GM23338 (cell line): ENCODE data around the gene PHKA2. TPM values are rescaled to one million over a fixed set of nuclear protein-coding genes. Genes with fewer than 3 reads are reported as not detected.

ENCODE experiments used
- ATAC-seq: fragments of 200-7000 bp; cut with Tn5 transposase; 3 replicates; pipeline ENCODE4 v1.9.1; 2020
- DNase-seq: peaks from one replicate; pipeline ENCODE4 v3.0.0-alpha.2; 2015; ENCODE audit warnings: low spot score
- H2AFZ ChIP-seq: fragments of 200-600 bp; sonication (generic); 2 replicates; pipeline ENCODE4 v1.8.0; 2016; ENCODE audit warnings: antibody characterized with exemption, mild to moderate bottlenecking, moderate library complexity
- H3F3A ChIP-seq: fragments of 200-600 bp; sonication (generic); replicated peaks from 2 replicates; pipeline ENCODE4 v1.8.0; 2017; ENCODE audit warnings: antibody characterized with exemption, mixed run types, low read depth
- H3K27ac ChIP-seq: fragments of 200-600 bp; sonication (generic); 2 replicates; pipeline ENCODE4 v1.6.1; 2016; ENCODE audit warnings: low read depth
- H3K27me3 ChIP-seq: fragments of 200-600 bp; sonication (generic); 2 replicates; pipeline ENCODE4 v1.8.0; 2016; ENCODE audit warnings: mild to moderate bottlenecking, mixed run types, moderate library complexity; ENCODE audit not compliant: insufficient read depth
- H3K36me3 ChIP-seq: fragments of 200-600 bp; sonication (generic); 2 replicates; pipeline ENCODE4 v1.8.0; 2016; ENCODE audit warnings: mild to moderate bottlenecking; ENCODE audit not compliant: insufficient read depth
- H3K4me1 ChIP-seq: fragments of 200-600 bp; sonication (generic); 2 replicates; pipeline ENCODE4 v1.8.0; 2016; ENCODE audit warnings: mild to moderate bottlenecking, moderate library complexity; ENCODE audit not compliant: insufficient read depth
- H3K4me2 ChIP-seq: fragments of 200-600 bp; sonication (generic); 2 replicates; pipeline ENCODE4 v1.7.1; 2017; ENCODE audit warnings: mixed run types
- H3K4me3 ChIP-seq: fragments of 200-600 bp; sonication (generic); 2 replicates; pipeline ENCODE4 v1.6.1; 2016; ENCODE audit warnings: mixed run types
- H3K79me2 ChIP-seq: fragments of 200-600 bp; sonication (generic); replicated peaks from 2 replicates; pipeline ENCODE4 v1.8.0; 2017; ENCODE audit warnings: mild to moderate bottlenecking; ENCODE audit not compliant: insufficient read depth
- H3K9me2 ChIP-seq: fragments of 200-600 bp; sonication (generic); 2 replicates; pipeline ENCODE4 v1.8.0; 2017; ENCODE audit not compliant: insufficient read depth
- H4K20me1 ChIP-seq: fragments of 200-600 bp; sonication (generic); replicated peaks from 2 replicates; pipeline ENCODE4 v1.8.0; 2017; ENCODE audit warnings: mild to moderate bottlenecking; ENCODE audit not compliant: insufficient read depth
- H3K27ac Mint-ChIP-seq: 2 replicates; pipeline ENCODE4 v1.8.0; 2020; ENCODE audit warnings: inconsistent platforms, mild to moderate bottlenecking, moderate library complexity, mixed read lengths
- H3K27me3 Mint-ChIP-seq: 3 replicates; pipeline ENCODE4 v1.8.0; 2022; ENCODE audit warnings: low read depth, mild to moderate bottlenecking, moderate library complexity, mixed read lengths, inconsistent platforms; ENCODE audit not compliant: insufficient read depth, poor library complexity
- H3K36me3 Mint-ChIP-seq: 3 replicates; pipeline ENCODE4 v1.8.0; 2021; ENCODE audit warnings: low read depth, mild to moderate bottlenecking, inconsistent platforms, moderate library complexity, mixed read lengths
- H3K4me1 Mint-ChIP-seq: 3 replicates; pipeline ENCODE4 v1.8.0; 2020; ENCODE audit warnings: mild to moderate bottlenecking, inconsistent platforms, mixed read lengths
- H3K4me3 Mint-ChIP-seq: 3 replicates; pipeline ENCODE4 v1.8.0; 2021; ENCODE audit warnings: moderate library complexity, mild to moderate bottlenecking, inconsistent platforms, mixed read lengths
- H3K9me3 Mint-ChIP-seq: 3 replicates; pipeline ENCODE4 v1.8.0; 2020; ENCODE audit warnings: moderate library complexity, mild to moderate bottlenecking, inconsistent platforms, mixed read lengths
- CTCF ChIP-seq, 2 experiments: fragments of 200-600 bp in 1 of 2; sonication (generic) in 1 of 2; conservative IDR thresholded peaks; 2 replicates each; pipeline versions ENCODE4 v1.5.1 to v1.6.1; 2016 to 2017; ENCODE audit warnings: antibody characterized with exemption in 2 of 2, low read depth in 2 of 2, mild to moderate bottlenecking in 2 of 2, moderate library complexity in 1 of 2
- ETS1 ChIP-seq: IDR thresholded peaks from 2 replicates; pipeline ENCODE4 v1.6.1; 2016; ENCODE audit warnings: antibody characterized with exemption
- EZH2 ChIP-seq: fragments of 200-600 bp; sonication (generic); IDR thresholded peaks from one replicate; pipeline ENCODE4 v1.8.0; 2017; ENCODE audit warnings: antibody characterized with exemption, mild to moderate bottlenecking, low read depth; ENCODE audit not compliant: unreplicated experiment
- NANOG ChIP-seq: IDR thresholded peaks from 2 replicates; pipeline ENCODE4 v1.6.1; 2016; ENCODE audit warnings: antibody characterized with exemption, borderline replicate concordance
- POLR2AphosphoS5 ChIP-seq: IDR thresholded peaks from 2 replicates; pipeline ENCODE4 v1.6.1; 2016; ENCODE audit warnings: antibody characterized with exemption, low read depth
- STAT1 ChIP-seq: IDR thresholded peaks from one replicate; pipeline ENCODE4 v1.6.1; 2016; ENCODE audit warnings: antibody characterized with exemption; ENCODE audit not compliant: unreplicated experiment
- ZNF331 ChIP-seq: fragments of 250-450 bp; sonication (Bioruptor Pico); IDR thresholded peaks from 2 replicates; pipeline ENCODE4 v1.5.0; 2020; ENCODE audit warnings: low read depth, mild to moderate bottlenecking, moderate library complexity
- ZNF462 ChIP-seq: fragments of 250-450 bp; sonication (Bioruptor Pico); IDR thresholded peaks from 2 replicates; pipeline ENCODE4 v1.5.0; 2020; ENCODE audit warnings: mild to moderate bottlenecking, moderate library complexity
- polyA plus RNA-seq: library from polyadenylated mRNA; unstranded; fragments of >200 nt; fragmentation: Nextera tagmentation; extraction: Ambion mirVana; gene quantifications from 2 replicates; pipeline ENCODE4 v1.2.1, GENCODE V29; 2016
- total RNA-seq: library from RNA; depleted of rRNA; stranded (reverse); fragments of >200 nt; shearing (Covaris generic); gene quantifications from 2 replicates; pipeline ENCODE4 v1.2.3, GENCODE V29; 2014

Gene PHKA2
- total and polyA plus RNA-seq, 2 experiments from 2014 or later, result 8.0 to 23.9 TPM

GRCh38 chrX:18964026-18964425, 19.9 kb downstream of the PHKA2 start (continued):
- no peak for TF ChIP-seq ETS1

- Histone ChIP-seq H3K79me2 (no peaks in the 10 kb centered on the region; the same call in none of the 2 replicates), H4K20me1 (no peaks in the 10 kb centered on the region), H3K4me1 (no peaks in the 10 kb centered on the region), H3K36me3 (no peaks in the 10 kb centered on the region), H3K9me2 (no peaks in the 10 kb centered on the region), H3K4me3 (no peak overlapping the region), H2AFZ (no peak overlapping the region), H3K27ac (no peak overlapping the region), H3K4me2 (no peak overlapping the region), H3K27me3 (no peaks in the 10 kb centered on the region), H3F3A (no peaks in the 10 kb centered on the region)
- Mint-ChIP-seq H3K36me3 (no peaks in the 10 kb centered on the region), H3K4me3 (no peak overlapping the region), H3K27ac (no peak overlapping the region), H3K9me3 (no peaks in the 10 kb centered on the region), H3K27me3 (no peaks in the 10 kb centered on the region), H3K4me1 (peaks cover 14% of the 10 kb centered on the region)
- no peak for TF ChIP-seq NANOG
- no peak for TF ChIP-seq STAT1
- TF ChIP-seq EZH2, result no peak
- no peak for TF ChIP-seq ZNF331 (CRISPR knock-in tag)
- TF ChIP-seq POLR2AphosphoS5, result no peak
- TF ChIP-seq ZNF462 (CRISPR knock-in tag), result no peak
- TF ChIP-seq CTCF (conservative IDR thresholded peaks at IDR 0.05; ENCODE audit: low read depth in 2 of 2), result no peak
- ATAC-seq (no peak), DNase-seq (no peak)
Measured at GRCh38 chrX:18962329-18962728, 21.6 kb downstream of the PHKA2 start.
